GM12865 (cell line): ENCODE data around the gene TMEM52B.

Experiments
- DNase-seq: peaks from one replicate; pipeline ENCODE4 v3.0.0; 2010; ENCODE audit warnings: low read depth
- H3K4me3 ChIP-seq: 2 replicates; pipeline ENCODE4 v1.5.1; 2011; ENCODE audit warnings: mild to moderate bottlenecking, low read depth, low read length, control low read depth
- TF ChIP-seq, protein P1 (sequence below): IDR thresholded peaks from 2 replicates; pipeline ENCODE4 v1.5.1; 2011; ENCODE audit warnings: low read length, control low read depth, low read depth, inconsistent platforms; ENCODE audit not compliant: insufficient read depth; ENCODE audit errors: missing control alignments

TMEM52B gene

DNA sequence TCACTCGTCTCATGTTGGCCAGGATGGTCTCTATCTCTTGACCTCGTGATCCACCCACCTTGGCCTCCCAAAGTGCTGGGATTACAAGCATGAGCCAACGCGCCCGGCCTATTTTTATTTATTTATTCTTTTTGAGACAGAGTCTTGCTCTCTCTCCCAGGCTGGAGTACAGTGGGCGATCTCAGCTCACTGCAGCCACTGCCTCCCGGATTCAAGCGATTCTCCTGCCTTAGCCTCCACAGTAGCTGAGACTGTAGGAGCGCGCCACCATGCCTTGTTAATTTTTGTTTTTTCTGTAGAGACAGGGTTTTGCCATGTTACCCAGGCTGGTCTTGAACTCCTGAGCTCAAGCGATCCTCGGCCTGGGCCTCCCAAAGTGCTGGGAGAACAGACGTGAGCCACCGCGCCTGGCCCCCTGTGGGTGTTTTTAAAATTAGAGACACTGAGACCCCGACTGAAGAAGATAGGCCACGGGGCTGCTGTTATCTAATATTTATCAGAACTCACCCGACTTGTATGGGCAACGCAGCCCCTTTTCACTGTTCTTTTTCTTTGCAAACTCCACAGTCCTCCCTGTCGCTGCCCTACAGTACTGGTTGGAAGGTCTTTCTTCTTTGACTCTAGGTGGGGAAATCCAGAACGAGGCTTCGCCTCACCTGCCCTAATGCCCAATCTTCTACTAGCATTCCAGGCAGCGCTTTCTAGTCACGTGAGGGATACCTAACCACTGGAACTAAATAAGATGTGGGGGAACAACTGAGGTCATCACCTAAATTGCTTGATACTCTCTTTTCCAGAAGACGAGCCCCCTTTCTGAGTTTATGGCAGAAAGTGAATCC is 32.5 kb downstream of the TMEM52B start:
- DNase-seq = no peak
- TF ChIP-seq, protein P1, sequence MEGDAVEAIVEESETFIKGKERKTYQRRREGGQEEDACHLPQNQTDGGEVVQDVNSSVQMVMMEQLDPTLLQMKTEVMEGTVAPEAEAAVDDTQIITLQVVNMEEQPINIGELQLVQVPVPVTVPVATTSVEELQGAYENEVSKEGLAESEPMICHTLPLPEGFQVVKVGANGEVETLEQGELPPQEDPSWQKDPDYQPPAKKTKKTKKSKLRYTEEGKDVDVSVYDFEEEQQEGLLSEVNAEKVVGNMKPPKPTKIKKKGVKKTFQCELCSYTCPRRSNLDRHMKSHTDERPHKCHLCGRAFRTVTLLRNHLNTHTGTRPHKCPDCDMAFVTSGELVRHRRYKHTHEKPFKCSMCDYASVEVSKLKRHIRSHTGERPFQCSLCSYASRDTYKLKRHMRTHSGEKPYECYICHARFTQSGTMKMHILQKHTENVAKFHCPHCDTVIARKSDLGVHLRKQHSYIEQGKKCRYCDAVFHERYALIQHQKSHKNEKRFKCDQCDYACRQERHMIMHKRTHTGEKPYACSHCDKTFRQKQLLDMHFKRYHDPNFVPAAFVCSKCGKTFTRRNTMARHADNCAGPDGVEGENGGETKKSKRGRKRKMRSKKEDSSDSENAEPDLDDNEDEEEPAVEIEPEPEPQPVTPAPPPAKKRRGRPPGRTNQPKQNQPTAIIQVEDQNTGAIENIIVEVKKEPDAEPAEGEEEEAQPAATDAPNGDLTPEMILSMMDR = no peak
- no peak overlapping the region for H3K4me3 ChIP-seq

DNA sequence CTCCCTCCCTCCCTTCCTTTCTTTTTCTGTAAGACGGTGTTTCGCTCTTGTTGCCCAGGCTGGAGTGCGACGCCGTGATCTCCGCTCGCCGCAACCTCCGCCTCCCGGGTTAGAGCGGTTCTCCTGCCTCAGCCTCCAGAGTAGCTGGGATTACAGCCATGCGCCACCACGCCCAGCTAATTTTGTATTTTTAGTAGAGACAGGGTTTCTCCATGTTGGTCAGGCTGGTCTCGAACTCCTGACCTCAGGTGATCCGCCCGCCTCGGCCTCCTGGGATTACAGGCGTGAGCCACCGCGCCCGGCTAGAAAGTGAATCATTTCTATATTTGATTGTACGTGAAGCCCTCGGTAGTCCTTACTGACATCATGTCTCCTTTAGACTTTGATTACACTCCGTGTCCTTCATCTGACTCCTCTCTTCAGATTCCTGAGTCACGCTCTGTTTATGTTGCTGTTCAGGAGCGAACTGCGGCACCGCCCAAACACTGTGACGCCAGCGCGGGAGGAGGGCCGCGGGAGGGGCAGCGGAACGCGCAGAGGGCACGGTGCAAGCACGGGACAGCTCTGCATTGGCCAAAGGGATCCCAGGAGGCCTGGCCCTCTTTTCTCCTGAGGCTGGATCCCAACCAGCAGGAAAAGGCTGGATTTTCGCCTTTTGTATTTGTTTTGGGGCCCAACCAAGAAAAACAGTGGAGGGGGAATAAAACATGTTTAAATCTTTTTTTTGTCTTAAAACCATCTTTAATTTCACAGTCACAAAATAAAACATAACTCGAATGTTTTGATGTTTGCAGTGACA is 33.3 kb downstream of the TMEM52B start:
- TF ChIP-seq, protein P1 = no peak
- DNase-seq = peak; percentile 82
- H3K4me3 ChIP-seq = peak overlapping the region; percentile 68

DNA sequence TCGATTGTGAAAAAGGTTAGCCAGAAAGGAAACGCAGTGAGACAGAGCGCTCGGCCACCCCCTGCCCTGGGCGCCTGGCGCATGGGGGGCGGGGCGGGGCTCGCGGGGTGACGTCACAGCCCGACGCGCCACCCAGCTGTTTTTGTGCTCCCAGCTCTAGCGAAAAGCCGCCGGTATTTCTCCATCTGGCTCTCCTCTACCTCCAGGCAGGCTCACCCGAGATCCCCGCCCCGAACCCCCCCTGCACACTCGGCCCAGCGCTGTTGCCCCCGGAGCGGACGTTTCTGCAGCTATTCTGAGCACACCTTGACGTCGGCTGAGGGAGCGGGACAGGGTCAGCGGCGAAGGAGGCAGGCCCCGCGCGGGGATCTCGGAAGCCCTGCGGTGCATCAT is 33.9 kb downstream of the TMEM52B start, which contains the start of gene GABARAPL1:
Gene GABARAPL1 (plus strand): TSS at position 139 of the 393 bp plus-strand sequence. CDS start 253 bp downstream, at position 392.
- peak; percentile 69 for DNase-seq
- peak within 1 kb of the TSS; percentile 68 for H3K4me3 ChIP-seq
- TF ChIP-seq, protein P1 = no peak

DNA sequence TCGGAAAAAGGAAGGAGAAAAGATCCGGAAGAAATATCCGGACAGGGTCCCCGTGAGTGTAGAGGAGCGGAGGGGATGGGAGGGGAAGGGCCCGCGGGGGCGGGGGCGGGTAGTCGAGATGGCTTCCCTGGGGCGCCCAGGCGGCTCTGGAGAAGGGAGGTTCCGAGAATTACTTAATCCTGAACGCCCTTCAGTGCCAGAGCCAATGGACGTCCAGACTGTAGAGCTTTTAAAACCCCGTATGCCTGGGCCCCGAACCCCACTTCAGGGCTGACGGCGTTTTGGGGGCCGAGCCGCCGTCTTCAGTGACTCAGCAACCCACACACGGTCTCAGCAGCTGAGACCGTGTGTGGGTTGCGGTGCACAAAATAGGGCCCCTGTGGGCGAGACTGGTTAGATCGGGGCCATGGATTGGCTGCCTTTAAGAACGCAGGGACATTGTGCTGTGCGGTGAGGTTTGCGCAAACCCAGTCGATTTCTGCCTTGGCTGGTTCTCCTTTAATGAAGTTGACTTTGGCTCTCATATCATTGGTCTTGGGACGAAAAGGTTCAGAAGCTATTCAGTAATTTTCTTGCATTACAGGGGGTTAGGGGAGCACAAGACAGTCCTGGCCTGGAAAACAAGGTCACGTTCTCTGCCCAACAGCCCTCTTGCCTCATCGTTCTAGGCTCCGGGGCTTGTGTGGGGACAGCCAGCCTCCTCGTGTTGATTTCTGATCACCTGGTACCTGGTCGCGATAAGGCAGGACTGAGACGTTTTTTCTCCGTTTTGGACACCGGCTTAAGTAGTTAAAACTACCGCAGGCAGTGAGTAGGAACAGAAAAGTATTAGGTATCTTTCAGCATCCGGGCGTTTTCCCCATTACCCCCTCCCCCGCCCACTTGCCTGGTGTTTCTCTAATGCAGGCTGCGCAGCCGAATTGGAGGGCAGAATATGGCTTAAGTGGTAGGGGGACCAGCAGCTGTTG is 34.6 kb downstream of the TMEM52B start:
- DNase-seq = peak; percentile 63
- TF ChIP-seq, protein P1 = no peak
- H3K4me3 ChIP-seq = peak overlapping the region; percentile 68

DNA sequence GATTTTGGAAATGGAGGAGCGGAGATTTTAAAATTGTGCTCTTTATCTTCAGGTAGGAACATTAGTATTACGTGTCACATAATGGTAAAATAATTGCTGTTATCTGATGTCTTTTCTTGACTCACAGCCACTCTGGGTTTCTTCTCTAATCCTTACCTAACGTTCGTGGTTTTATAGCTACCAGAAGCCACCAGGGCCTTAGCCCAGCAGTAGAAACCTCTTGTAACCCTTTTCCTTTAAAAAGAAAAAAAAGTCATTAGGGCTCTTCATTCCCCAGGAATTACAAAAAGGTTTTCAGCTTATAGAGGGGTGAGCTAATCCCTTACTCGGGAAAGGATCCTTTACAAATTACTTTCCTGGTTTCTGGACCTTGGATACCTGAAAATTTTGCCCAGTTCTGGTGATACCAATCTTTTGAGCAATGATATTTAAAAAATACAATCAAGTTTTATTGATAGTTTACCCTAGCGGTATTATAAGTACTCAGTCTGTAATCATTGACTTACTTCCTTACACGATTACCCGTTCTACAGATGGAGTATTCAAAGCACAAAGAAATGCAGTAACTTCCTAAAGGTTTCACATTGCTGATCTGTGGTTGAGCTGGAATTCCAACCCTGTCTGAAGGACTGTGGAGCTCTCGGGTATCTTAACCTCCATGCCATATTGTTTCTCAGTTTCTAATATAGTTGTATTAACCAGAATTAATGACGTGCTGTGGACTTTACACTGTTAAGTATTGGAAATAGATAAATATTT is 35.5 kb downstream of the TMEM52B start:
- no peak for DNase-seq
- TF ChIP-seq, protein P1 = no peak
- peak overlapping the region; percentile 68 for H3K4me3 ChIP-seq

DNA sequence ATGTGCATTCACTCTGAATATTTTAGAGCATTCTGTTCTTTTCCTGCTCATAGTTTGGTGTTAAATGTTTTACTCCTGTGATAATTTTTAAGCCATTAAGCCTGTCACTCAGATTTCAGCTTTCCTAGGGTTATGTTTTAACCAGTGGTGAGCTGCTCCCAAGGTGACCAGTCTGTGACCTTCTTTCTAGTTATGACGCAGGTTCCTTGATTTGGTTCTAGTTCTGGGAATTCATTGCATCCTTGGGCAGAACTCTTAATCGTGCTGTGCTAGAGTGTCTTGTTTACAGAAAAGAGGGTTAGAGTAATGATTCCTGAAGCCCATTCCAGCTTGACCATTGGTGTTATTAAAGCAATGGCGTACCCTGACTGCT is 36.0 kb downstream of the TMEM52B start:
- TF ChIP-seq, protein P1 = no peak
- no peak overlapping the region for H3K4me3 ChIP-seq
- no peak for DNase-seq
